ENCODE results near the gene UNC80. TPM values are rescaled to one million over a fixed set of nuclear protein-coding genes. Genes with fewer than 3 reads are reported as not detected.

Gene UNC80
- total and polyA plus RNA-seq, 2 donors (not counting 3 experiments of a cell fraction or from before 2014, with no cell fraction given): not detected

GRCh38 chr2:209933499-209934483, 162.2 kb downstream of the UNC80 start:
- no peak for FAIRE-seq

More at GRCh38 chr2:209933499-209934483, 162.2 kb downstream of the UNC80 start:
- no peak for TF ChIP-seq POLR2A (IDR thresholded peaks at IDR 0.05; ENCODE audit: low read depth, low read length)
- TF ChIP-seq GATA2 (IDR thresholded peaks at IDR 0.05; ENCODE audit: insufficient read depth, insufficient read length, low read depth, low read length): no peak
- no peak for TF ChIP-seq POLR2AphosphoS5 (IDR thresholded peaks at IDR 0.05; ENCODE audit: insufficient read depth, low read depth, low read length)
- no peak for TF ChIP-seq MAX (IDR thresholded peaks at IDR 0.05; ENCODE audit: insufficient read depth, insufficient read length)
- no peak for TF ChIP-seq JUN (IDR thresholded peaks at IDR 0.05; ENCODE audit: borderline replicate concordance, insufficient read depth, insufficient read length, low read depth)
- no peak for TF ChIP-seq FOS (IDR thresholded peaks at IDR 0.05; ENCODE audit: borderline replicate concordance, insufficient read depth, low read length)
- no peak for TF ChIP-seq EZH2 (IDR thresholded peaks at IDR 0.05; ENCODE audit: borderline replicate concordance, low read depth, low read length, severe bottlenecking)
- TF ChIP-seq MYC (IDR thresholded peaks at IDR 0.05; ENCODE audit: low read depth, low read length): no peak
- no peak for TF ChIP-seq CTCF (IDR thresholded peaks at IDR 0.05; ENCODE audit: extremely low read depth in 1 of 2, insufficient read depth in 1 of 2, low read depth in 1 of 2, low read length in 2 of 2)
- H3K9me1 ChIP-seq (replicated peaks; ENCODE audit: control insufficient read depth, extremely low read depth, insufficient read depth, low read length): no peaks in the 10 kb centered on the region
- no peaks in the 10 kb centered on the region for H3K79me2 ChIP-seq (ENCODE audit: control insufficient read depth, insufficient read depth, low read length)
- POLR2A ChIA-PET: no interaction called here
- no peaks in the 10 kb centered on the region for H3K27me3 ChIP-seq (ENCODE audit: control insufficient read depth in 2 of 2, insufficient read depth in 2 of 2, low read length in 2 of 2)
- H3K27ac ChIP-seq (ENCODE audit: insufficient read depth, low read depth, low read length): no peak overlapping the region
- no peaks in the 10 kb centered on the region for H3K9me3 ChIP-seq (replicated peaks; ENCODE audit: control insufficient read depth, insufficient read depth, low read length)
- H3K4me2 ChIP-seq (ENCODE audit: insufficient read depth, low read length): no peak overlapping the region
- peak; percentile 73 for DNase-seq (ENCODE audit: low read depth, low spot score)
- CTCF ChIA-PET: interaction anchor here (0.7 to 2.5 kb wide), 9 partner anchors 9 to 604 kb away, joined by 3 to 29 read pairs (median 3); no protein-coding TSS in a partner anchor
- no peak overlapping the region for H3K9ac ChIP-seq (replicated peaks; ENCODE audit: extremely low read depth, insufficient read depth, low read length)
- no peak overlapping the region for H3K4me3 ChIP-seq (replicated peaks in 1 of 3; ENCODE audit: insufficient read depth in 1 of 3, low read depth in 1 of 3, low read length in 3 of 3)
- H2AFZ ChIP-seq (ENCODE audit: low read depth, low read length): no peak overlapping the region
- intact Hi-C loops (cut with micrococcal nuclease): no loop called here
- BruUV-seq (replicated peaks): no TSS peak
- no peaks in the 10 kb centered on the region for H3K4me1 ChIP-seq (ENCODE audit: control insufficient read depth, extremely low read depth, insufficient read depth, low read length)
- H4K20me1 ChIP-seq (replicated peaks; ENCODE audit: control insufficient read depth, extremely low read depth, insufficient read depth, low read length): no peaks in the 10 kb centered on the region
- dilution Hi-C loops (cut with MboI; ENCODE audit: extremely low pct_ligation_motif_present, low sequenced_read_pairs): no loop called here
- no peaks in the 10 kb centered on the region for H3K36me3 ChIP-seq (ENCODE audit: control insufficient read depth in 2 of 2, extremely low read depth in 1 of 2, insufficient read depth in 2 of 2, low read length in 2 of 2)

Measured in endothelial cell of umbilical vein (primary cell).